Measurements from ENCODE around the gene ARFGAP3. TPM values are rescaled to one million over a fixed set of nuclear protein-coding genes. Genes with fewer than 3 reads are reported as not detected.

Gene ARFGAP3
- total RNA-seq, 2 donors from 2014 or later: 52.9 to 68.9 TPM

GRCh38 chr22:42902875-42903510 is 45.9 kb upstream of the ARFGAP3 start:
- Histone ChIP-seq H3K4me3 (no peak overlapping the region), H3K27ac (no peak overlapping the region), H3K27me3 (replicated peaks; ENCODE audit: insufficient read depth) (no peaks in the 10 kb centered on the region), H3K36me3 (no peaks in the 10 kb centered on the region), H3K9me3 (no peaks in the 10 kb centered on the region), H3K4me1 (ENCODE audit: control insufficient read depth in 1 of 2, low read depth in 2 of 2) (peaks cover 26 to 55% of the 10 kb centered on the region in 2 donors)
- TF ChIP-seq CTCF (IDR thresholded peaks at IDR 0.05): no peak
- DNase-seq (ENCODE audit: low spot score): no peak
- ATAC-seq (ENCODE audit: insufficient number of reproducible peaks, low FRiP score, low read depth): no peak

GRCh38 chr22:42901790-42902508 is 44.9 kb upstream of the ARFGAP3 start:
- H3K4me1 ChIP-seq (ENCODE audit: control insufficient read depth in 1 of 2, low read depth in 2 of 2): peaks cover 17 to 45% of the 10 kb centered on the region in 2 donors
- no peaks in the 10 kb centered on the region for H3K36me3 ChIP-seq
- no peaks in the 10 kb centered on the region for H3K9me3 ChIP-seq
- DNase-seq (ENCODE audit: low spot score): no peak
- ATAC-seq (ENCODE audit: insufficient number of reproducible peaks, low FRiP score, low read depth): no peak
- no peaks in the 10 kb centered on the region for H3K27me3 ChIP-seq (replicated peaks; ENCODE audit: insufficient read depth)
- H3K4me3 ChIP-seq: no peak overlapping the region
- no peak overlapping the region for H3K27ac ChIP-seq
- TF ChIP-seq CTCF (IDR thresholded peaks at IDR 0.05): peak; percentile 18

- ATAC-seq (ENCODE audit: insufficient number of reproducible peaks, low FRiP score, low read depth) (no peak), DNase-seq (ENCODE audit: low spot score) (no peak)
- H3K36me3 ChIP-seq: no peaks in the 10 kb centered on the region
- H3K4me3 ChIP-seq: no peak overlapping the region
- no peaks in the 10 kb centered on the region for H3K27me3 ChIP-seq (replicated peaks; ENCODE audit: insufficient read depth)
- no peaks in the 10 kb centered on the region for H3K9me3 ChIP-seq
- no peak for TF ChIP-seq CTCF (IDR thresholded peaks at IDR 0.05)
- no peak overlapping the region for H3K27ac ChIP-seq
- peaks cover 6 to 49% of the 10 kb centered on the region in 2 donors for H3K4me1 ChIP-seq (ENCODE audit: control insufficient read depth in 1 of 2, low read depth in 2 of 2)
Measured at GRCh38 chr22:42897960-42898359, 40.9 kb upstream of the ARFGAP3 start.

DNA sequence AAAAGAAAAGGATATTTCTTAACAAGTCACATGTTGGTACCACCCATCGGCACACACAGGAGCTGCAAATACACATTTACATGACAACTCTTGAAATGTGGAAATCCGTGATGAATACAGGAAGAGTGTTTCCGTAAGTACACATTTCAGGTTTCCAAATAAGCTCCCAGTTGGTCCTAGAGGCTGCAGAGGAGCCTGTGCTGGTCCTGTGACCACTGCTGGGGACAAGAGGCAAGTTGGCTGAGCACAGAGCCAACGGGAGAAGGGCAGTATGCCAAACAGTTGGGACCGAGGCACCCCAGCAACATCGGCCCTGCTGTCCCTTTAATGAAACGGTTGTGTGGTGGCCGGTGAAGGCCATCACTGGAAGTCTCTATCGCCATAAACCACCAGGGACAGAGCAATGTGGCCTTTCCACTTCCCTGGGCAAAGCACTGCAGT is 38.5 kb upstream of the ARFGAP3 start:
- H3K4me1 ChIP-seq (ENCODE audit: control insufficient read depth in 1 of 2, low read depth in 2 of 2): peaks cover 5 to 44% of the 10 kb centered on the region in 2 donors
- no peak for TF ChIP-seq CTCF (IDR thresholded peaks at IDR 0.05)
- ATAC-seq (ENCODE audit: insufficient number of reproducible peaks, low FRiP score, low read depth): no peak

GRCh38 chr22:42895087-42895486 is 38.0 kb upstream of the ARFGAP3 start:
- Histone ChIP-seq H3K36me3 (peaks cover 8% of the 10 kb centered on the region), H3K4me3 (no peak overlapping the region), H3K27ac (no peak overlapping the region), H3K9me3 (no peaks in the 10 kb centered on the region), H3K27me3 (replicated peaks; ENCODE audit: insufficient read depth) (no peaks in the 10 kb centered on the region), H3K4me1 (ENCODE audit: control insufficient read depth in 1 of 2, low read depth in 2 of 2) (peaks cover 5 to 44% of the 10 kb centered on the region in 2 donors)
- DNase-seq (ENCODE audit: low spot score) (no peak), ATAC-seq (ENCODE audit: insufficient number of reproducible peaks, low FRiP score, low read depth) (no peak)
- TF ChIP-seq CTCF (IDR thresholded peaks at IDR 0.05): no peak

More for the DNA sequence above, 38.5 kb upstream of the ARFGAP3 start:
- peak overlapping the region in 1 of 2 donors; percentile 5 for H3K27ac ChIP-seq
- DNase-seq (ENCODE audit: low spot score): no peak
- no peaks in the 10 kb centered on the region for H3K9me3 ChIP-seq
- H3K27me3 ChIP-seq (replicated peaks; ENCODE audit: insufficient read depth): no peaks in the 10 kb centered on the region
- no peak overlapping the region for H3K4me3 ChIP-seq
- H3K36me3 ChIP-seq: peaks cover 7% of the 10 kb centered on the region
